Testis (tissue), 3 donors: ENCODE measurements around the gene SEZ6. TPM values are rescaled to one million over a fixed set of nuclear protein-coding genes. Genes with fewer than 3 reads are reported as not detected.
A peak's percentile ranks its signal among the peaks of the same experiment; 100 is the strongest.

Experiments
- DNase-seq: peaks from one replicate; pipeline ENCODE4 v3.0.0-alpha.2; 2019
- H3K27ac ChIP-seq, 2 donors: fragments of 200-600 bp; sonication (generic); one replicate each; pipeline ENCODE4 v1.5.1; 2019
- H3K27me3 ChIP-seq: fragments of 200-600 bp; sonication (generic); one replicate; pipeline ENCODE4 v1.5.1; 2019
- H3K36me3 ChIP-seq: fragments of 200-600 bp; sonication (generic); one replicate; pipeline ENCODE4 v1.5.1; 2017; ENCODE audit warnings: low read depth; ENCODE audit errors: missing control alignments
- H3K4me1 ChIP-seq: fragments of 200-600 bp; sonication (generic); one replicate; pipeline ENCODE4 v1.5.1; 2019
- H3K4me3 ChIP-seq, 2 donors: fragments of 200-600 bp; sonication (generic); one replicate each; pipeline ENCODE4 v1.5.1; 2017 to 2019
- H3K9me3 ChIP-seq: fragments of 200-600 bp; sonication (generic); one replicate; pipeline ENCODE4 v1.5.1; 2017
- POLR2A ChIP-seq: fragments of 450-650 bp; IDR thresholded peaks from one replicate; pipeline ENCODE4 v1.6.1; 2017; ENCODE audit warnings: antibody characterized with exemption, mild to moderate bottlenecking, moderate library complexity
- WGBS, 2 donors: methylation state at CpG; one replicate each; pipeline ENCODE4 v1.1.5; 2018; 5-methylcytosine and 5-hydroxymethylcytosine counted together
- intact Hi-C: fragments of 100-400 bp; cut with DNase I; formaldehyde crosslinking; loops from one replicate; pipeline ENCODE4 v1.15.1; 2023; ENCODE audit warnings: low total_unique reads
- polyA plus RNA-seq: library from polyadenylated mRNA; stranded (reverse); fragments of 350-450 nt; fragmentation: Illumina TruSeq; extraction: RNeasy Lipid Tissue Mini Kit (QIAGEN cat#74804); gene quantifications from one replicate; pipeline ENCODE4 v1.2.3, GENCODE V29; 2014; ENCODE audit warnings: low read depth, low replicate concordance; ENCODE audit not compliant: insufficient read depth
- total RNA-seq, 2 donors: library from RNA; depleted of rRNA; stranded (reverse); fragments of >200 nt; gene quantifications; one replicate each; pipeline ENCODE4 v1.2.3, GENCODE V29; 2016
- TF ChIP-seq, protein P1 (sequence below), 3 experiments: fragments of 450-650 bp in 2 of 3; fragments of 200-600 bp in 1 of 3; sonication (generic) in 1 of 3; IDR thresholded peaks; one replicate each; pipeline ENCODE4 v1.5.1; 2016 to 2019; ENCODE audit warnings: antibody characterized with exemption in 3 of 3, mild to moderate bottlenecking in 2 of 3, moderate library complexity in 1 of 3

SEZ6 gene
- total and polyA plus RNA-seq, 3 donors from 2014 or later: 0.53 to 2.1 (median 0.79) TPM

- H3K4me1 ChIP-seq: peaks cover 22% of the 10 kb centered on the region
- H3K36me3 ChIP-seq: no peaks in the 10 kb centered on the region
- TF ChIP-seq POLR2A: no peak
- H3K27me3 ChIP-seq: no peaks in the 10 kb centered on the region
- no peak overlapping the region for H3K4me3 ChIP-seq
- H3K27ac ChIP-seq: no peak overlapping the region
- 80 to 84% methylated on average over 11 of the region's 11 CpGs for WGBS, 2 donors
- intact Hi-C loops: no loop called here
- no peaks in the 10 kb centered on the region for H3K9me3 ChIP-seq
- no peak for DNase-seq
These were observed 36.3 kb upstream of the SEZ6 start for GRCh38 chr17:29042026-29042678.

- intact Hi-C loops: no loop called here
- Histone ChIP-seq H3K27ac (no peak overlapping the region), H3K27me3 (no peaks in the 10 kb centered on the region), H3K4me3 (no peak overlapping the region), H3K36me3 (no peaks in the 10 kb centered on the region), H3K4me1 (peaks cover 22% of the 10 kb centered on the region), H3K9me3 (no peaks in the 10 kb centered on the region)
- WGBS, 2 donors: 89 to 92% methylated on average over 6 of the region's 6 CpGs
- TF ChIP-seq, protein P1, sequence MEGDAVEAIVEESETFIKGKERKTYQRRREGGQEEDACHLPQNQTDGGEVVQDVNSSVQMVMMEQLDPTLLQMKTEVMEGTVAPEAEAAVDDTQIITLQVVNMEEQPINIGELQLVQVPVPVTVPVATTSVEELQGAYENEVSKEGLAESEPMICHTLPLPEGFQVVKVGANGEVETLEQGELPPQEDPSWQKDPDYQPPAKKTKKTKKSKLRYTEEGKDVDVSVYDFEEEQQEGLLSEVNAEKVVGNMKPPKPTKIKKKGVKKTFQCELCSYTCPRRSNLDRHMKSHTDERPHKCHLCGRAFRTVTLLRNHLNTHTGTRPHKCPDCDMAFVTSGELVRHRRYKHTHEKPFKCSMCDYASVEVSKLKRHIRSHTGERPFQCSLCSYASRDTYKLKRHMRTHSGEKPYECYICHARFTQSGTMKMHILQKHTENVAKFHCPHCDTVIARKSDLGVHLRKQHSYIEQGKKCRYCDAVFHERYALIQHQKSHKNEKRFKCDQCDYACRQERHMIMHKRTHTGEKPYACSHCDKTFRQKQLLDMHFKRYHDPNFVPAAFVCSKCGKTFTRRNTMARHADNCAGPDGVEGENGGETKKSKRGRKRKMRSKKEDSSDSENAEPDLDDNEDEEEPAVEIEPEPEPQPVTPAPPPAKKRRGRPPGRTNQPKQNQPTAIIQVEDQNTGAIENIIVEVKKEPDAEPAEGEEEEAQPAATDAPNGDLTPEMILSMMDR (IDR thresholded peaks at IDR 0.05): no peak
- no peak for TF ChIP-seq POLR2A
- no peak for DNase-seq
These were observed 35.7 kb upstream of the SEZ6 start for GRCh38 chr17:29041571-29041970.

DNA sequence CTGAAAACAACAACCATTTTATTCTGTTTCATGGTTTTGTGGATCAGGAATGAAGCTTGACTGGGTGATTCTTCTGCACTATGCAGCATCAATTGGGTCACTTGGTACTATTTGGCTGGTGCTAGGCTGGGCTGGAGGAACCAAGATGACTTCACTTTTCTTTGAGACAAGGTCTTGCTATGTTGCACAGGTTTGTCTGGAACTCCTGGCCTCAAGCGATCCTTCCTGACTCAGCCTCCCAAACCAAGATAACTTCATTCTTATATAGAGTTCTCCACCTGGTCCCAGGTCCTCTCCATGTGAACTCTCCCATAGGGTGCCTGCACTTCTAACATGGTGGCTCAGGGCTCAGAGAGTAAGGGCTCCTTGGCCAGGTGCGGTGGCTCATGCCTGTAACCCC, 35.3 kb upstream of the SEZ6 start:
- TF ChIP-seq, protein P1 (IDR thresholded peaks at IDR 0.05): no peak
- no peak for TF ChIP-seq POLR2A
- H3K27ac ChIP-seq: no peak overlapping the region
- H3K27me3 ChIP-seq: no peaks in the 10 kb centered on the region
- DNase-seq: no peak
- H3K4me3 ChIP-seq: no peak overlapping the region
- no peaks in the 10 kb centered on the region for H3K36me3 ChIP-seq
- peaks cover 22% of the 10 kb centered on the region for H3K4me1 ChIP-seq
- 92 to 95% methylated on average over 2 of the region's 2 CpGs for WGBS, 2 donors
- intact Hi-C loops: no loop called here
- no peaks in the 10 kb centered on the region for H3K9me3 ChIP-seq

DNA sequence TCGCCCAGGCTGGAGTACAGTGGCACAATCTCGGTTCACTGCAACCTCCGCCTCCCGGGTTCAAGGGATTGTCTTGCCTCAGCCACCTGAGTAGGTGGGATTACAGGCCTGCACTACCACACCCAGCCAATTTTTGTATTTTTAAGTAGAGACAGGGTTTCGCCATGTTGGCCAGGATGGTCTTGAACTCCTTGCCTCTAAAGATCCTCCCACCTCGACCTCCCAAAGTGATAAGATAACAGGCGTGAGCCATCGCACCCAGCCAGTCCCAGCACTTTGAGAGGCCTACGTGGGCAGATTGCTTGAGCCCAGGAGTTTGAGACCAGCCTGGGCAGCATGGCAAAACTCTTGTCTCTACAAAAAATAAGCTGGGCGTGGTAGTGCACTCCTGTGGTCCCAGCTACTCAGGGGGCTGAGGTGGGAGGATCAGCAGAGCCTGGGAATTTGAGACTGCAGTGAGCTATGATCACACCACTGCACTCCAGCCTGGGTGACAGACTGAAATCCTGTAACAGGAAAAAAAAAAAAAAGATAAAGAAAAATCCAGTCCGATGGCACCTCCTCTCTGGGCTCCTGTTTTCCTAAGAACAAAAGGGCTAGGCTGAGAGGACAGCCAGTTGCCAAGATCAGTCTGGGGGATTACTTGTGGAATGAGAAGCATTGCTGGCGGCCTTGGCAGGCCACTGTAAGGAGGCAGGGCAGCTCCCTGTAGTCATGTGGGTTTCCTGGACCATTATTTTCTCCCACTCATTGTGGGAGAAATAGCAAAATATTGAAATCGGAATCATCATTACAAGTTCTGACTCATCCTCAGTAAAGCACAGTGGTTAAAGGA, 34.1 kb upstream of the SEZ6 start:
- Histone ChIP-seq H3K4me1 (peaks cover 22% of the 10 kb centered on the region), H3K4me3 (no peak overlapping the region), H3K27me3 (no peaks in the 10 kb centered on the region), H3K9me3 (no peaks in the 10 kb centered on the region), H3K27ac (peak overlapping the region in 1 of 2 donors; percentile 39), H3K36me3 (no peaks in the 10 kb centered on the region)
- intact Hi-C loops: no loop called here
- peak; percentile 80 for DNase-seq
- TF ChIP-seq POLR2A: no peak
- TF ChIP-seq, protein P1 (IDR thresholded peaks at IDR 0.05): no peak
- WGBS, 2 donors: 64 to 74% methylated on average over 13 of the region's 13 CpGs

DNA sequence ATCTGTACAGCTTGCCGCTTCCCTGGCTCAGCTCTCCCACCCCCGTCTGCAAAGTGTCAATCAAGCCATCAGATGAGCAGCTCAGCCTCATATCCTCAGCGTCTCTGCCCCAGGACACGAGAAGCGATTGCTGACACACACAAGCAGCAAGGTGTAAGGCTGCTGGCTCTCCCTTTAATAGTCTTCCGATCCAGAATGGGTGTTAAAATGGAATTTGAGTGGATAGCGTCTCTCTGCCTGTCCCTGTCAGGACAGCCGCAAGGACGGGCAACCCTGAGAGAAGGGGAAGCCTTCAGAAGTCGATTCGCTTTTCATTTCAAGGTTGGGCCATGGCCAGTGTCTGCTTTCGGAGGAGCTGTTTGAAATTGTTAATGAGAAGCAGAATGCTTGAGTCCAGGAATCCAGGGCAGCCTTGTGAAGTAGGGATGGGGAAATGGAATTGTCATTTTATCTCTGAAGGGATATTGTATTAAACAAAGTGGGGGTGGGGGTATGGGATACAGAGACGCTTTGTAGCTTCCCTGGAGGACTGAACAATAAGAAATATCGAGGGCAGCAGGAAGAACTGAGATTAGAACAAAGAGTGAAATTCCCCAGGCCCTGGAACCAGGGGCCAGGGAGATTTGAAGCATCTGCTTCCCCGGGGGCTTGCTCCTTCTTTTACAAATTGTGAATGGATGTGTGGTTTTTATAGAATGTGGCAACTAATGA, 32.4 kb upstream of the SEZ6 start:
- Histone ChIP-seq H3K27ac (no peak overlapping the region), H3K4me3 (no peak overlapping the region), H3K4me1 (peaks cover 21% of the 10 kb centered on the region), H3K27me3 (no peaks in the 10 kb centered on the region), H3K9me3 (no peaks in the 10 kb centered on the region), H3K36me3 (no peaks in the 10 kb centered on the region)
- intact Hi-C loops: no loop called here
- TF ChIP-seq, protein P1 (IDR thresholded peaks at IDR 0.05): no peak
- TF ChIP-seq POLR2A: no peak
- DNase-seq: no peak
- 30 to 34% methylated on average over 15 of the region's 15 CpGs for whole genome bisulfite sequencing, 2 donors
